ENCODE measurements around the gene KRTCAP3.

Gene KRTCAP3

DNA sequence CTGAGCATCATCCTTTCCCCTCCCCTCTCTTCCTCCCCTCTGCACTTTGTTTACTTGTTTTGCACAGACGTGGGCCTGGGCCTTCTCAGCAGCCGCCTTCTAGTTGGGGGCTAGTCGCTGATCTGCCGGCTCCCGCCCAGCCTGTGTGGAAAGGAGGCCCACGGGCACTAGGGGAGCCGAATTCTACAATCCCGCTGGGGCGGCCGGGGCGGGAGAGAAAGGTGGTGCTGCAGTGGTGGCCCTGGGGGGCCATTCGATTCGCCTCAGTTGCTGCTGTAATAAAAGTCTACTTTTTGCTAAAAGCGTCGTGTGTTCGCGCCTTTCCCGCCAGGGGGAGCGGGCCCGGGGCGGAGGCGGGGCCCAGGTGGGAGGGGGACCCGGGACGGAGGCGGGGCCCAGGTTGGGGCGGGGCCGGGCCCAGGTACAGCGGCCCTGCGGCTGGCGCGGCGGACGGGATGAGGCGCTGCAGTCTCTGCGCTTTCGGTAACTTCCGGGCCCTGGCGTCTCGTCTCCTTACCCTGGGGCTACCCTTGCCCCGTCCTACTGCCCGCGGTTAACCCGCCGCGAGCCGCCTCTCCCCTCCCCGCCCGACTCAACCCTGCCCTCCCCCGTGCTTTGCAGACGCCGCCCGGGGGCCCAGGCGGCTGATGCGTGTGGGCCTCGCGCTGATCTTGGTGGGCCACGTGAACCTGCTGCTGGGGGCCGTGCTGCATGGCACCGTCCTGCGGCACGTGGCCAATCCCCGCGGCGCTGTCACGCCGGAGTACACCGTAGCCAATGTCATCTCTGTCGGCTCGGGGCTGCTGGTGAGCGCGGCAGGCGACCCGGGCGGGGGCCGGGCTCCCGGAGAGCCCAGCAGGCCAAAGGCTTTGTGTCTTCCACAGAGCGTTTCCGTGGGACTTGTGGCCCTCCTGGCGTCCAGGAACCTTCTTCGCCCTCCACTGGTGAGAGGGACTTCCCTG, at the start of gene KRTCAP3:
Gene KRTCAP3 (plus strand): TSS at position 424 of the 962 bp plus-strand sequence. CDS start 32 bp downstream, at position 456.
- H3K9ac ChIP-seq, result no peak within 1 kb of the TSS
- H3K79me2 ChIP-seq (ENCODE audit: insufficient read depth, low read depth), result no peaks in the 10 kb centered on the region
- H3K36me3 ChIP-seq (ENCODE audit: insufficient read depth), result no peaks in the 10 kb centered on the region
- no peak within 1 kb of the TSS for H2AFZ ChIP-seq (ENCODE audit: low read depth)
- no peak within 1 kb of the TSS for H3K4me2 ChIP-seq
- H3K27me3 ChIP-seq (ENCODE audit: insufficient read depth, low read depth), result no peaks in the 10 kb centered on the region
- no peak within 1 kb of the TSS for H3K27ac ChIP-seq
- H3K4me3 ChIP-seq (IDR thresholded peaks at IDR 0.05; ENCODE audit: insufficient read depth, low read depth, low read length), result no peak within 1 kb of the TSS
- no peak for TF ChIP-seq CTCF (conservative IDR thresholded peaks at IDR 0.05; ENCODE audit: low read depth, low read length)
- H3K4me1 ChIP-seq (ENCODE audit: low read depth, poor library complexity, severe bottlenecking), result peaks cover 5% of the 10 kb centered on the region
- no peaks in the 10 kb centered on the region for H4K20me1 ChIP-seq (ENCODE audit: insufficient read depth)

- peaks cover 6% of the 10 kb centered on the region for H3K4me1 ChIP-seq (ENCODE audit: low read depth, poor library complexity, severe bottlenecking)
- no peak for TF ChIP-seq CTCF (conservative IDR thresholded peaks at IDR 0.05; ENCODE audit: low read depth, low read length)
- no peak overlapping the region for H3K4me2 ChIP-seq
- H3K27ac ChIP-seq, result no peak overlapping the region
- H3K27me3 ChIP-seq (ENCODE audit: insufficient read depth, low read depth), result no peaks in the 10 kb centered on the region
- H3K79me2 ChIP-seq (ENCODE audit: insufficient read depth, low read depth), result peaks cover 86% of the 10 kb centered on the region
- H4K20me1 ChIP-seq (ENCODE audit: insufficient read depth), result 0 out of 2 replicates have a peak, but pooled peaks cover 5% of the 10 kb centered on the region
- H2AFZ ChIP-seq (ENCODE audit: low read depth), result no peak overlapping the region
- H3K9ac ChIP-seq, result no peak overlapping the region
- no peaks in the 10 kb centered on the region for H3K36me3 ChIP-seq (ENCODE audit: insufficient read depth)
- H3K4me3 ChIP-seq (IDR thresholded peaks at IDR 0.05; ENCODE audit: insufficient read depth, low read depth, low read length), result no peak overlapping the region
Measured at GRCh38 chr2:27393225-27393624, 49.0 kb upstream of the KRTCAP3 start.

DNA sequence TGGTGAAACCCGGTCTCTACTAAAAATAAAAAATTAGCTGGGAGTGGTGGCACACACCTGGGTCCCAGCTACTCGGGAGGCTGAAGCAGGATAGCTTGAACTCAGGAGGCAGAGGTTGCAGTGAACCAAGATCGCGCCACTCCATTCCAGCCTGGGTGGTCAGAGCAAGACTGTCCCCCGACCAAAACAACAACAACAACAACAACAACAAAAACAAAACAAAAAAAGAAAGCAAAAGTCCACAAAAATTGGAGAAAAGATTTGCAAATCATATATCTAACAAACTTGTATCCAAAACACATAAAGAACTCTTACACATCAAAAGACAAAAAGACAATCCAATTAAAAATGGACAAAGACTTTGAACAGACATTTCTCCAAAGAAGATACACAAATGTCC, 43.2 kb upstream of the KRTCAP3 start:
- TF ChIP-seq CTCF (conservative IDR thresholded peaks at IDR 0.05; ENCODE audit: low read depth, low read length), result no peak
- Histone ChIP-seq H3K4me3 (IDR thresholded peaks at IDR 0.05; ENCODE audit: insufficient read depth, low read depth, low read length) (no peak overlapping the region), H4K20me1 (ENCODE audit: insufficient read depth) (peaks cover 4% of the 10 kb centered on the region)

GRCh38 chr2:27400348-27401135, 41.6 kb upstream of the KRTCAP3 start:
- no peak overlapping the region for H3K4me3 ChIP-seq (IDR thresholded peaks at IDR 0.05; ENCODE audit: insufficient read depth, low read depth, low read length)
- H3K79me2 ChIP-seq (ENCODE audit: insufficient read depth, low read depth), result peaks cover 98% of the 10 kb centered on the region
- H3K27ac ChIP-seq, result no peak overlapping the region; the same call in 1 of the 2 replicates
- H3K9ac ChIP-seq, result no peak overlapping the region
- H4K20me1 ChIP-seq (ENCODE audit: insufficient read depth), result peaks cover 4% of the 10 kb centered on the region
- peaks cover 39% of the 10 kb centered on the region for H3K4me1 ChIP-seq (ENCODE audit: low read depth, poor library complexity, severe bottlenecking)
- TF ChIP-seq CTCF (conservative IDR thresholded peaks at IDR 0.05; ENCODE audit: low read depth, low read length), result no peak
- H2AFZ ChIP-seq (ENCODE audit: low read depth), result no peak overlapping the region
- no peaks in the 10 kb centered on the region for H3K36me3 ChIP-seq (ENCODE audit: insufficient read depth)
- no peak overlapping the region for H3K4me2 ChIP-seq
- no peaks in the 10 kb centered on the region for H3K27me3 ChIP-seq (ENCODE audit: insufficient read depth, low read depth)

More for the DNA sequence above, 43.2 kb upstream of the KRTCAP3 start:
- H3K36me3 ChIP-seq (ENCODE audit: insufficient read depth), result no peaks in the 10 kb centered on the region
- no peak overlapping the region for H3K9ac ChIP-seq
- no peak overlapping the region for H2AFZ ChIP-seq (ENCODE audit: low read depth)
- peaks cover 98% of the 10 kb centered on the region for H3K79me2 ChIP-seq (ENCODE audit: insufficient read depth, low read depth)
- H3K4me1 ChIP-seq (ENCODE audit: low read depth, poor library complexity, severe bottlenecking), result peaks cover 32% of the 10 kb centered on the region
- H3K27ac ChIP-seq, result no peak overlapping the region
- no peak overlapping the region for H3K4me2 ChIP-seq
- H3K27me3 ChIP-seq (ENCODE audit: insufficient read depth, low read depth), result no peaks in the 10 kb centered on the region

All from KMS-11 (cell line).